Anterior cingulate cortex (tissue), 58 donors: ENCODE measurements around the gene PRKCZ.

Experiments
- DNase-seq, 58 donors: peaks; one replicate each; lab custom pipeline; 2025; lab: John Stamatoyannopoulos, UW

PRKCZ gene

GRCh38 chr1:2049718-2050431 is at the start of gene PRKCZ:
Gene PRKCZ (plus strand): TSS chr1:2050411. CDS start chr1:2050631, 220 bp downstream.
- DNase-seq = peak in 2 of 58 donors; percentile 27 to 28

GRCh38 chr1:2000432-2000831 is 49.8 kb upstream of the PRKCZ start:
- no peak for DNase-seq

- DNase-seq = no peak
Measured at GRCh38 chr1:2000850-2001249, 49.4 kb upstream of the PRKCZ start.

GRCh38 chr1:2001773-2002411 is 48.3 kb upstream of the PRKCZ start:
- DNase-seq = no peak

GRCh38 chr1:2003541-2004131 is 46.6 kb upstream of the PRKCZ start, which contains the start of gene CFAP74:
Gene CFAP74 (minus strand): TSS chr1:2003786. CDS start chr1:1990956, 12,830 bp downstream.
- peak in 39 of 58 donors; percentile 13 to 78 (median 32) for DNase-seq

GRCh38 chr1:2004856-2005255 is 45.4 kb upstream of the PRKCZ start:
- no peak for DNase-seq

- no peak for DNase-seq
Measured at GRCh38 chr1:2009101-2010053, 40.8 kb upstream of the PRKCZ start.

- no peak for DNase-seq
Measured at GRCh38 chr1:2014181-2014580, 36.0 kb upstream of the PRKCZ start.

- no peak for DNase-seq
Measured at GRCh38 chr1:2014741-2015735, 35.2 kb upstream of the PRKCZ start.

- DNase-seq = no peak
Measured at GRCh38 chr1:2016123-2016522, 34.1 kb upstream of the PRKCZ start.

GRCh38 chr1:2018217-2019171 is 31.7 kb upstream of the PRKCZ start:
- DNase-seq = no peak

GRCh38 chr1:2019172-2019543 is 31.1 kb upstream of the PRKCZ start, which contains the start of gene GABRD:
Gene GABRD (plus strand): TSS chr1:2019345. CDS start chr1:2019424, 79 bp downstream.
- no peak for DNase-seq

- no peak for DNase-seq
Measured at GRCh38 chr1:2019571-2020309, 30.5 kb upstream of the PRKCZ start.

GRCh38 chr1:2020310-2020655 is 29.9 kb upstream of the PRKCZ start:
- DNase-seq = no peak

GRCh38 chr1:2021550-2021949 is 28.7 kb upstream of the PRKCZ start:
- peak in 26 of 58 donors; percentile 13 to 86 (median 49) for DNase-seq

GRCh38 chr1:2022063-2022770 is 28.0 kb upstream of the PRKCZ start:
- no peak for DNase-seq

GRCh38 chr1:2023187-2023586 is 27.0 kb upstream of the PRKCZ start:
- no peak for DNase-seq
